Aorta (tissue), 5 donors: Measurements from ENCODE around the gene SFI1. TPM values are rescaled to one million over a fixed set of nuclear protein-coding genes. Genes with fewer than 3 reads are reported as not detected.

Experiments
- ATAC-seq: fragments of 200-7000 bp; cut with Tn5 transposase; one replicate; pipeline ENCODE4 v1.9.1; 2022; ENCODE audit warnings: moderate library complexity; ENCODE audit not compliant: low FRiP score
- DNase-seq, 2 donors: peaks; one replicate each; pipeline ENCODE4 v3.0.0-alpha.2; 2020
- H3K27ac ChIP-seq, 2 donors: one replicate each; pipeline ENCODE4 v1.5.1; 2013; ENCODE audit warnings: low read length in 2 of 2, mild to moderate bottlenecking in 2 of 2, moderate library complexity in 2 of 2, control low read depth in 1 of 2, inconsistent platforms in 1 of 2, low read depth in 1 of 2
- H3K27me3 ChIP-seq, 2 donors: one replicate each; pipeline ENCODE4 v1.6.1; 2013; ENCODE audit warnings: control low read depth in 1 of 2, low read length in 1 of 2, mild to moderate bottlenecking in 1 of 2, moderate library complexity in 1 of 2; ENCODE audit not compliant: insufficient read depth in 2 of 2, control insufficient read depth in 1 of 2
- H3K36me3 ChIP-seq, 2 donors: one replicate each; pipeline ENCODE4 v1.6.1; 2013; ENCODE audit warnings: control low read depth in 1 of 2, low read length in 1 of 2, mild to moderate bottlenecking in 1 of 2; ENCODE audit not compliant: insufficient read depth in 2 of 2, control insufficient read depth in 1 of 2
- H3K4me1 ChIP-seq, 2 donors: one replicate each; pipeline ENCODE4 v1.6.1; 2013; ENCODE audit warnings: low read length in 2 of 2, control low read depth in 1 of 2, mild to moderate bottlenecking in 1 of 2, moderate library complexity in 1 of 2; ENCODE audit not compliant: insufficient read depth in 2 of 2, control insufficient read depth in 1 of 2
- H3K4me3 ChIP-seq, 2 donors: one replicate each; pipeline ENCODE4 v1.5.1; 2013; ENCODE audit warnings: low read length in 2 of 2, control low read depth in 1 of 2, mild to moderate bottlenecking in 1 of 2
- H3K9me3 ChIP-seq: one replicate; pipeline ENCODE4 v1.6.1; 2013; ENCODE audit warnings: mild to moderate bottlenecking, low read length; ENCODE audit not compliant: control insufficient read depth
- WGBS, 2 donors: extraction: QIAGEN DNeasy Blood & Tissue Kit; methylation state at CpG; one replicate each; pipeline ENCODE4 v1.1.7; 2013; 5-methylcytosine and 5-hydroxymethylcytosine counted together
- intact Hi-C, 2 donors: fragments of 100-400 bp; cut with DNase I; formaldehyde crosslinking; loops; one replicate each; pipeline versions ENCODE4 v1.14.2 to v1.15.0; 2022
- polyA plus RNA-seq, 2 donors: library from polyadenylated mRNA; stranded (reverse); fragments of 200-250 nt; gene quantifications; one replicate each; pipeline ENCODE4 v1.2.3, GENCODE V29; 2013
- total RNA-seq, 2 donors: library from RNA; stranded (reverse); fragmentation: NEBNext Ultra II Directional; extraction: Animal tissue kit (Norgen Biotek cat#: 25700); gene quantifications; one replicate each; pipeline ENCODE4 v1.2.1, GENCODE V29; 2021
- donor health status: healthy with polysubstance abuse.
- donor health status: Bipolar disorder and iron deficiency.
- donor health status: DM: no; HTN: no; CAD: no.
- donor health status: DM: no; HTN: no; CAD: no.
- donor health status: DM: yes; HTN: yes; CAD: no.

Gene SFI1
- total and polyA plus RNA-seq, 4 donors, result 17.5 to 116 (median 38.0) TPM

- H3K27ac ChIP-seq, result no peak overlapping the region
- no peak overlapping the region for H3K4me3 ChIP-seq
- no peaks in the 10 kb centered on the region for H3K4me1 ChIP-seq
- peak in 1 of 2 donors; percentile 69 for DNase-seq
- no peaks in the 10 kb centered on the region for H3K27me3 ChIP-seq
- no peak for ATAC-seq
- intact Hi-C loops, result no loop called here
- 89 to 91% methylated on average over 17 of the region's 17 CpGs for WGBS, 2 donors
- no peaks in the 10 kb centered on the region for H3K9me3 ChIP-seq
- H3K36me3 ChIP-seq, result no peaks in the 10 kb centered on the region
Measured at GRCh38 chr22:31604746-31605705, 108.7 kb downstream of the SFI1 start.

- Histone ChIP-seq H3K36me3 (no peaks in the 10 kb centered on the region), H3K27ac (no peak overlapping the region), H3K4me3 (no peak overlapping the region), H3K27me3 (no peaks in the 10 kb centered on the region), H3K4me1 (no peaks in the 10 kb centered on the region), H3K9me3 (no peaks in the 10 kb centered on the region)
- ATAC-seq (no peak), DNase-seq (no peak)
- intact Hi-C loops, result no loop called here
- WGBS, 2 donors, result 95 to 97% methylated on average over 9 of the region's 9 CpGs
Measured at GRCh38 chr22:31605851-31606585, 109.7 kb downstream of the SFI1 start.

GRCh38 chr22:31607696-31608095 is 111.4 kb downstream of the SFI1 start:
- 89 to 91% methylated on average over 7 of the region's 7 CpGs for WGBS, 2 donors
- peak in 1 of 2 donors; percentile 57 for DNase-seq
- intact Hi-C loops, result no loop called here
- no peaks in the 10 kb centered on the region for H3K36me3 ChIP-seq
- no peak overlapping the region for H3K4me3 ChIP-seq
- H3K4me1 ChIP-seq, result no peaks in the 10 kb centered on the region
- no peak overlapping the region for H3K27ac ChIP-seq
- H3K27me3 ChIP-seq, result no peaks in the 10 kb centered on the region
- no peak for ATAC-seq
- H3K9me3 ChIP-seq, result no peaks in the 10 kb centered on the region

- no peaks in the 10 kb centered on the region for H3K36me3 ChIP-seq
- H3K4me3 ChIP-seq, result no peak overlapping the region
- no peak for ATAC-seq
- no peaks in the 10 kb centered on the region for H3K4me1 ChIP-seq
- peak in 1 of 2 donors; percentile 42 for DNase-seq
- H3K9me3 ChIP-seq, result no peaks in the 10 kb centered on the region
- 93 to 94% methylated on average over 10 of the region's 10 CpGs for WGBS, 2 donors
- no peaks in the 10 kb centered on the region for H3K27me3 ChIP-seq
- intact Hi-C loops, result no loop called here
- H3K27ac ChIP-seq, result no peak overlapping the region
Measured at GRCh38 chr22:31609716-31610115, 113.4 kb downstream of the SFI1 start.

GRCh38 chr22:31610611-31611010 is 114.3 kb downstream of the SFI1 start:
- 84 to 85% methylated on average over 6 of the region's 6 CpGs for WGBS, 2 donors
- H3K9me3 ChIP-seq, result no peaks in the 10 kb centered on the region
- no peak overlapping the region for H3K27ac ChIP-seq
- no peak overlapping the region for H3K4me3 ChIP-seq
- intact Hi-C loops, result no loop called here
- no peak for ATAC-seq
- no peaks in the 10 kb centered on the region for H3K27me3 ChIP-seq
- no peak for DNase-seq
- no peaks in the 10 kb centered on the region for H3K4me1 ChIP-seq
- H3K36me3 ChIP-seq, result no peaks in the 10 kb centered on the region

- H3K4me3 ChIP-seq, result no peak overlapping the region
- 68 to 69% methylated on average over 16 of the region's 16 CpGs for WGBS, 2 donors
- intact Hi-C loops, result no loop called here
- no peaks in the 10 kb centered on the region for H3K27me3 ChIP-seq
- H3K9me3 ChIP-seq, result no peaks in the 10 kb centered on the region
- H3K4me1 ChIP-seq, result no peaks in the 10 kb centered on the region
- H3K36me3 ChIP-seq, result no peaks in the 10 kb centered on the region
- no peak overlapping the region for H3K27ac ChIP-seq
- ATAC-seq, result no peak
- DNase-seq, result no peak
Measured at GRCh38 chr22:31611061-31611760, 114.9 kb downstream of the SFI1 start.

- no peak for DNase-seq
- ATAC-seq, result no peak
Measured at GRCh38 chr22:31612891-31613285, 116.6 kb downstream of the SFI1 start.

GRCh38 chr22:31613286-31613903 is 117.1 kb downstream of the SFI1 start:
- no peaks in the 10 kb centered on the region for H3K9me3 ChIP-seq
- H3K36me3 ChIP-seq, result no peaks in the 10 kb centered on the region
- no peak for ATAC-seq
- intact Hi-C loops, result no loop called here
- H3K27ac ChIP-seq, result no peak overlapping the region
- WGBS, 2 donors, result 90 to 92% methylated on average over 23 of the region's 23 CpGs
- no peak overlapping the region for H3K4me3 ChIP-seq
- H3K27me3 ChIP-seq, result no peaks in the 10 kb centered on the region
- peak in 1 of 2 donors; percentile 43 for DNase-seq
- H3K4me1 ChIP-seq, result no peaks in the 10 kb centered on the region

More at GRCh38 chr22:31612891-31613285, 116.6 kb downstream of the SFI1 start:
- H3K36me3 ChIP-seq, result no peaks in the 10 kb centered on the region
- no peaks in the 10 kb centered on the region for H3K9me3 ChIP-seq
- intact Hi-C loops, result no loop called here
- H3K4me1 ChIP-seq, result no peaks in the 10 kb centered on the region
- H3K27me3 ChIP-seq, result no peaks in the 10 kb centered on the region
- WGBS, 2 donors, result 89 to 90% methylated on average over 12 of the region's 12 CpGs
- H3K27ac ChIP-seq, result no peak overlapping the region
- H3K4me3 ChIP-seq, result no peak overlapping the region
